HG03565 (cell line): ENCODE measurements around the gene GRID1.

ENCODE experiments used
- ATAC-seq: cut with Tn5 transposase; IDR thresholded peaks from one replicate; pipeline ENCODE4 v1.9.1; 2021; ENCODE audit warnings: mild to moderate bottlenecking, moderate library complexity; ENCODE audit not compliant: unreplicated experiment

Gene GRID1

DNA sequence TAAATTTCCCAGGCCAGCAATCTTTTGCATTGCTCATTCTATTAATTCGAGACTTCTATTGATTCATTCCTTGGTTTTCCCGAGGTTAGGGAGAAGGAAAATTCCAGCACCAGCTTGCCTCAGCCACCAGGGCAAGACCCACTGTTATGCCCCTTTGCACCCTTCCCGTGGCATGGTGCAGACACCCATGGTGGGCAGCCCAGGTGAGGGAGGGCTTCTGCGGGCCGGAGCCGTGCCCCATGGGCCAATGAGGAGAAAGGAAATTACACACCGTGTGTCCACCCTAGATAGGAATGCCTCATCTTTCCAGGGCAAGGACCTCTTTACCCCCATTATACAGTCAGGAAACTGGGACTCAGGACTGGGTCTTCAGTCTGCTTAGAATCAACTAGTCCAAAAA lies 4.5 kb upstream of the GRID1 start:
- ATAC-seq, result no peak

DNA sequence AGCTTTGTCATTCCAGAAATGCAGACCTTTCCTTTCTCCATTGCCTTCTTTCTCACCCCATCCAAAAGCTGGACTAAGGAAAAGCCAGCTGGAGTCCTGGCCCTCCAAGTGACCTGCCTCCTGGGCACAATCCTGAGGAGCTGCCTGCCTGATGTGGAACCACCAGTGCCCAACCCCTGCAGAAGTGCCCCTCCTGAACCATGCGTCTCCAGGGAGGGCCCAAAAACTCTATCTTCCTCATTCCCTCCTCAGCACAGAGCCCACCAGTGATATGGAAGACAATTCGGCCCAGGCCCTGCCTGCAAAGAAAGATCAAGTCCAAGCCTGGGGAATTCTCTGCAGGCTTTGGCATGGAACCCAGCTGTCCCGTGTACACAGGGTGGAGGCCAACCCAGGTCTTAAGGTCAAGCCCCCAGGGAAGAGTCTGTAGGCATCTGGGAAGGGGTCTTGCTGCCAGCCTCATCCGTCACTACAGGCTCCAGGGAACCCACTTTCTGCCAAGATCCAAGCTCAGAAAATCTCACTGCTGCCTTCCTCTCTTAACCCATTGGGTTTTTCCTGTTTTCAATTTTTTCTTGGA lies 3.5 kb upstream of the GRID1 start:
- ATAC-seq, result no peak

DNA sequence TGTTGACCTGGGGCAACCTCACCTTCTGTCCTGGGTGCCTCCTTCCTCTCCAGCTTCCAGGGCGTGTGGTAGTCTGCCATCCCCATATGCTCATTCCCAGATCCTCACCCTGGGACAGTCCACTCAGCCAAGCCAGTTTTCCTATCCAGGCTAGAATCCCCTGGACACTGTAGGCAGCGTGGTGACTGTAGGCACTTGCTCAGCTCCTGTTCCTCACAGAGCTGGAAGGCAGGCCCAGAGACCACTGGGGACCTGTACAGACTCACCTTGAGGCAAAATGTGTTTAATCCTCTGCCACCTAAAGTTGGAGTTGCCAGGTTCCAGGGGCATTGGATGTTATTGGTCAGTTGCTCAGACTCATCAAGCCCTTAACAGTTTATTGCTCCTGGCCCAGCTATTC lies 2.4 kb upstream of the GRID1 start:
- no peak for ATAC-seq

DNA sequence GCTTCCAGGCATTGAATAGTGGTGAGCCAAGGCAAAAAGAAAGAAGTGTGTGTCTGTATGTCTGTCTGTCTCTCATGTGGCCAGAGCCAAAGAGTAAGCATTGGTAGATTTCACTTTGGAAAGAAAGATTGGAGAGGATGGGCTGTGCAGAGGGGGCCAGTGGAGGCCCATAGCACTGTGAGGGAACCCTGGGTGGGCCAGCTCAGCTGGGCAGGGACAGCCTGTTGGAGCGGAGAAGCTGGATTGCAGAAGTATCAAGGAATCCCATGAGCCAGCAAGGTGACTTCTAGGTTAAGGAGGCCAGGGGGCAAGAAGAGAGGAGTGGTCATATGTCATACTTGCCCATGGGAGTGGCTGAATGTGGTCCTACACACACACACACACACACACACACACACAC lies 1.5 kb upstream of the GRID1 start:
- no peak for ATAC-seq

DNA sequence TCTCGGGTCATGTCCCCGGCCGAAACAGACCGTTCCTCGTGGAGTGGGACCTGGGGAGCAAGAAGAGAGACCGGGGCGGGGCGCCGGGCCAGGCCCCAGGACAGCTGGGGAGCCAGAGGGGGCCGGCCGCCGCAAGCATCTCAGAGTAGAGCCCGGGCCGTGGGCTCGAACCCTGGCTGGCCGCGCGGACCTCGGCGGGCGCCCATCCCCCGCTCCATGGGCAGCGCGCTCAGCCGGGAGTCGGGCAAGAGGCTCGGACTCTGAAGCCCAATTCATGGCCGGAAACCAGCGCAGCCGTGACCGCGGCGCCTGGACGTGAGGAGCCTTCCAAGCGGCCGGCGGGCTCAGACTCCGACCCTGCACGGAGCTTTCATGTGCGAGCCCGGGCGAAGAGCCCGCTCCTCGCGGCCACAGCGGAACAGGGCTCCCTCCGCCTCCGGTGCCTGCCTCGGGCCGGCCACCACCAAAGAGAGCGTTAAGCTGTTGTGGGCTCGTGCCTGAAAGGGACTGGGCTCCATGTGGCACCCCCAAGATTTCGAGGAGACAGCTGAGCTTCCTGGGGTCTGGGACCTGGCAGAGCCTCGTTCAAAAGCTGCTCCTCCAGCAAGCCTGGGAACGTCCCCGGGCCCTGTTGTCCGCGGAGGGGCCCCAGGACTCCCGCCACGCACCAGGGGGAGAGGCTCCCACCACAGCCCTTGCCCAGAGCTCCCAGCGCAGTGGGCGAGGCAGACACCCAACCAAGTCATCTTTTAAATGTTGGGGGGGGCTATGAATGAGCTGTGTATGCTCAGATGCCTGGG lies 757 bp upstream of the GRID1 start:
- ATAC-seq, result no peak

DNA sequence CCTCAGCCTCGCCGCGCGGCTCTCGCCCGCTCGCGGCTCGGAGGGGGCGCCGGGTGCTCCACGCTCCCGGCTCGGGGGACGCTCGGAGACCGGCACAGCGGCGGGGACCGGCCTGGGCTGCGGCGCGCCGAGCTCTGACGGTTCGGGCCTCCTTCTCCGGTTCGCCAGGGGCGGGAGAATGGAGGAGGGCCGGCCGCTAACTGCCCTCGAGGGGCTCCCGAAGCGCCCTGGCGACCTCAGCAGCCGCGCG lies 232 bp upstream of the GRID1 start:
- no peak for ATAC-seq

DNA sequence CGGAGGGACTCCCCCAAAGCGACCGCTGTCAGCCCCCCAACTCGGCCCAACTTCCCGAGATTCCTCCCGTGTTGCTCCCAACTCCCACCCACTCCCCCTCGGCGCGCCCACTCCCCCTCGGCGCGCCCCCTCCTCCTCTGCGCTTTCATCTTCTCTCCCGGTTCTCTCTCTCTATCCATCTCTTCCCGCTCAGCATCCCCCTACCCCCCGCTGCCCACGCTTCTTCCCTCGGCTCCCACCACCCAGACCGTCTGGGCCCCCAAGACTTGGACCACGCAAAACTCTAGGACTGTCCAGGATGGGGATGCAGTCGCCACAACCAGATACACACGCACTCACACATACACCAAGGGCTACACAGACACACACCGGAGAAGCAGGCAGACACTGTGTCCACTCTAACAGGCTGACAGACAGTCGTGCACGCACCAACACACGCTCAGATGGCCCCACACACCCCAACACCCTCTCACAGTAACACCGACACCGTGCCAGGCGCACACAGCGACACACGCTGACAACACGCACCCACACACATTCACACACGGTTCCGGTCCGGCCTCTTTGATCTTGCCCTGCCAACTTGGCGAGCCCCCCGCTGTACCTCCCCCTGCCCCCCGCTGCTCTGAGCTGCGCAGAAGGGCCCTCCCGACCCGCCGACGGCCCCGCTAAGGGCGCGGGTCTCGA lies 1.1 kb downstream of the GRID1 start:
- ATAC-seq, result no peak

DNA sequence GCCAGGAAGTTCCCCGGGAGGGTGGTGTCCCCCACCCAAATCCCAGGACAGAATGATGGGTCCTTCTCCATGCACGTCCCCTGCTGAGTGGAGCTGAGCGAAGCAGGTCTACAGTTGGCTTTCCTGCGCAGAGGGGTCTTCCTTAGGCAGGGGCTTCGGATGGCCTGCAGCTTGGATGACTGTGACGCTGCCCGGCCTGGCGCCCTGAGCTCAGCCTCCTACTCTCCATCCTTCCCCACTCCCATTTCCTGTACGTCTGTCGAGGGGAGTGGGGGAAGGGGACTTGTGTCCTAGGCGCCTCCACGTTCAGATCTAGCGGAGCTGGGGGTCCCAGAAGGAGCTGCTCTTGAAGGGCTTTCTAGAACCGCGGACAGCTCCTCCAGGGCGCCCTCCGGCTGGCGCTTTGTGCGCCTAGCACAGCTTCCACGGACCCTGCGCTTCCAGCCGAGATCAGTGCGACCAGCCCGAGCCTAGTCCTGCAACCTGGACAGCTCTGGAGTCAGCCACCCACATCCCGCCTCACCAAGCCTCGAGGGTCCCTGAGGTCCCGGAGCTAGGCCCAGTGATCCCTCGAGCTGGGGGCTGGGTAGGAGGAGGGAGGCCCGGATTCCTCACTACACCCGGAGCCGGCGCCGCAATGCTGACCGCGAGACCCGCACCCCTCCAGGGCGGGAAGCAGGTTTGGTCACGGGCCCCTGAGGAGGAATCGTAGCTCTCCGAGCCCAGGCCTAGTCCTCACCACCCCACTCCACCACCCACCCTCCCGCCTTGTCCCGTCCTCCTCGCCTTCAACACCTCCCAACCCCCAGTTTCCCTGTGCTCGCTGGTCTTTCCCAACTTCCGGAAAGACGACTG lies 1.9 kb downstream of the GRID1 start:
- ATAC-seq, result no peak

DNA sequence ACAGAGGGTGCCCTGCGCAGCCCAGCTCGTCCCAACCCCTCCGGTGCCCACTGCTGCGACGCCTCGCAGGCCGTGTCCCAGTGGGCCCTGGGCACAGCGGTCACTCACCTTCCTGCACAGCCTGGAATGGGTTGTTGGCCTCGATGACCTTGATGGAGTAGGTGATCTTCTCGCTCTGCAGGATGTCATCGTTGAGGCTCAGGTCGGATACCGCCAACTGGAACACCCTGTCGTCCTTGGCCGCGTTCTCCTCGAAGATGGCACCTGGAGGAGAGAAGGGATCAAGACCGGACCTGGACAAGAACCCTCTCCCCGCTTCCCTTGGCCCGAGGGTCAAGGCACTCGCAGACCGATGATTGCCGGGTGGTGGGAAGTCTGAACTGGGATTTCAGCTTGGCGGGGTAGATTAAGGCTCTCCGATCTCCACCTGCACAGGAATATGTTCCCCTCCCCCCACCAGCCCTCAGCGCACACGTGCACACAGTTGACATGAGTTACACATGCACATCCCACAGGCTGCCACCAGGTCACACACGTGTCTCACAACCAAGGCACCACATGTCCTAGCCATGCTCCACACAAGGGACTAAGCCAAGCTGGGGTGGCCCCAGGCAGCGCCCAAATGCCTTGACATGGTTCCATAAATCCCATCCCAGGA lies 2.6 kb downstream of the GRID1 start:
- ATAC-seq, result no peak

DNA sequence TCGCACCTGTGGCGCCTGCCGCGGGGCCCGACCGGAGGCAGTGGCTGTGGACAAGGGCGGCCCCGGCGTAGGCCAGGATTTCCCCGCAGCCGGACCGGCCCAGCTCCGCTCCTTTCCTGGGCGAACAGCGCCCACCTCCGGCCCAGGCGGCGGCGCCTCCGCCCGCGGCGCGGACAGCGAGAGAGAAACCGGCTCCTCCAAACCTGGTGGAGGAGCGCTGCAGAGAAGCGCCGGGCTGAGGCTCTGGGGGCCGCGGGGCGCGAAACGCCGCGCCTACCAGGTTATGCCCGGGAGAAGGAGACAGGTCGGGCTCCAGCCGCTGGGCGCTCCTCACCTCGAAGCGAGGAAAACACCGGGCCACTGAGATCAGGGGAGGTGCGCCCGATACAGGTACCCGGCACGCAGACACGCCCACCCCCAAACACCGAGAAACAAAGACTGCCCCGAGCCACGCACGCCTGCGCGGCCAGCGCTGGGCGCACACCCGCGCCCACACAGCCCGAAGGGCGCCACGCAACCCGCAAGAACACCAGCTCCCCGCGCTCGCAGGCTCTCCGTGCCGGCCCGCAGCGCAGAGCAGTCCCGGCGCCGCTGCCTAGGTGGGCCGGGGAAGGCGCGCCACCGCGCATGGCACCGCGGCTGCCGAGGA lies 3.3 kb downstream of the GRID1 start:
- no peak for ATAC-seq

DNA sequence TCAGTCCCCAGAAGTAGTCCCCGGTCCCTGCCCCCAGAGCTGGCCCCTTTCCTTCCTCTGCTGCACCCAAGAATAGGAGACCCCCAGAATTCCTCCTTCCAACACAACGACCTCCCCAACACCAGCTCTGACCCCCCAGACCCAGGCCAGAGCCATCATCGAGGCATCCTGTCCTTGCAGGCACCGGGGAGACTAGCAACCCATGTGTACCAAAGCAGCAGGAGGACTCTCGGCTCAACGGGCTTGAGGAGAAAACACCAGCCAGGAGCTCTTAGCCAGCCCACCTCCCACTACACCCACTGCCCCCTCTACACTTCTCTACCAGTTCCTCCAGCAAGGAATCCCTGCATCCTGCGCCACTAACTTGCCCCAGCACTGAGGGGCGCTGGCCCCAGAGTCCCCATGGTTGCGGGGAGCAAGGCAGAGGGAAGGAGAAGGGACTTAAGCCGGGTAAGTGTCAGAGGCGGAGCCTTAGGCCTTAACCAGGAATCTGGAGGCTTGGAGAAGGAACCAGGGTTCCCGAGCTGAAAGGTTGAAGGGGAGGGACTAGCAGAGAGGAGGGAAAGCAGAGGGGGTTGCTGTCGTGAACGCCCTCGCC lies 3.9 kb downstream of the GRID1 start:
- no peak for ATAC-seq

DNA sequence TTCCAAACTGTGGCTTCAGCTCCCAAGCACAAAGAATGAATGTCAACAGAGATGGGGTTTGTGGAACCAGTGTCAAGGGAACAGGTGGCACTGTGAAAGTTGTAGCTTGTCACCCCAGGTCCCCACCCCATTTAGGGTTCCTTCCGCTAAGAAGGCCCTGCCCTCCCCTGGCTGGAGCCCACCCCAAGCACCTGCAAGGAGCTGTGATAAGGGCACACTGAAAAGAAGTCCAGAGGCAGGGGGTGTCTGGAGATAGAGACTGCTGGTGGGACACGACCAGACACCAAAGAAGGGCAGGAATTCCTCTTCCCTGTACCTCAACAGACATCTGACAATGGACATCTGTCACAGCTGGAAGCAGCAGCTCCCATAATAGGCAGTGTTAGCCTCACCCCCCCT lies 4.5 kb downstream of the GRID1 start:
- no peak for ATAC-seq

DNA sequence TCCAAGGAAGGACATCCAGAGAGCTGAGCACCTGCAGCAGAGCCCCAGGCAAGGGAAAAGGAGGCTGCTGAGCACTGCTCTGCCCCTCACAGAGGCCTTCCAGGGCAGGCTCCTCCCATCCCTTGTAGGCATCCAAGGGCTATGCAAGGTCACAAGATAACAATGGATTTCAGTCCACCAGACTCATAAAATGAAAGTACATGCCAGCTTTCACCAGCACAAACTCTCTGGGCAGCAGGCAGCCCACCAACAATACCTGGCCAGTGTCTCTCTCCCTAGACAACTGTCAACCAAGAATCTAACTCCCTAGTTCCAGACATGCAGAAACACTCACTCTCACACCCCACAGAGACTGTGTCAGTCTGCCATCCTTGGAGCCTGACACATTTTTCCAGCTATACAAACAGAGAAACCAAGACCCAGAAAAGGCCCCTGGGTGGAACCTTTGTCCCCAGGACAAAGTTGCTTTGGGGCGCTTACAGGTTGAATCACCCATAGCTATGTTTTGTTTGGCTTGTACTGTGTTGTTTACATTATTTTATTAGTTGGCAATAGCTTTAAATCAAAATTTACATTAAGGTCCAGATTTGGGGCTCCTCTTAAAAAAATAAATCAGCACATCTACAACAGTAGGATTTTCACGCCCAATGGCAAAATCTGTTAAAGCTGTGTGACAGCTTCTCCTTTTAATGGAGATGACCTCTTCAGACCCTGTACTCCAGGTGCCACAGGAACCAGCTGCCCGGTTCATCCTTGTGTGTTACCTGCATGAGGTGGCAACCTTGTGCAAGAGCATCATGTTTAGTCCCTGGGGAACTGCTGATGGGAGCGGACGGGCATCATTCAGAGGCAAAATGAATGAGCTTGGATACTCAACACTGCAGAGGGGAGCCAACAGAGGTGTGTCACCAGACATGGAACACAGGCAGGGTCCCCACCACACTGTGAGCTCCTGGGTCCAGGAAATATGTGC lies 5.2 kb downstream of the GRID1 start:
- no peak for ATAC-seq

DNA sequence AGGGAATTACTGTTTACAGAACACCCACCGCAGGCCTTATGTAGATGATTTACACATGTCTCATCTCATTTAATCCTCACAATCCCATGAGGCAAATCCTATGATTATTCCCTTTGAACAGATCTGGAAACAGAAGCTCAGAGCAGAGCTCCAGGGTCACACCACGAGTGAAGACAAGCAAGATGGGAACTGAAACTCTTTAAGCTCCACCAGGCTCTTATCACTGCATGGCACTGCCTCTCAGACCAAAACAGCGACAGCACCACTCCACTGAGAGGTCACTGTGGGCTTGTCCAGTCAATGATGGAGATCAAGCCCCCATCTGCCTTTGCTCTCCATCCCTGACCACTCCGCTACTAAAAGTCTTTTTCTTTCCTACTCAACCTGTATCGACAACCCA lies 5.9 kb downstream of the GRID1 start:
- ATAC-seq, result no peak

DNA sequence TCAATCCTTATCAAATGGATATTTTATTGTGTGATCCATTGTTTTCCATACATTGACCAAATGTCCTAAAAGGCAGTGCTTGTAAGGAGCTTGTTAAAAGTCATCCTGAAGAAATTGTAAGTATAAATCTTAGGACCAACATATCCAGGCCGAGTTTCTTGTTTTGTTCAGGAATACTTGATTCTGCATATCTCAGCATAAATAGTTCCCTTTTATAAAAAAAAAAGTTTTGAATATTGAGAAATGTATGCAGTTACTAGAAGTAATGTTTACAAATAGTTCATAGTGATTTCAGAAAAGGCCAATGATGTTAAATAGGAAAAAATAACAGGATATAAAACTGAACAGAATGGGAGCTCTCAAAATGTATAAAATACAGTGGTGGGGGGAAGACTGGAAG lies 6.6 kb downstream of the GRID1 start:
- ATAC-seq, result no peak

DNA sequence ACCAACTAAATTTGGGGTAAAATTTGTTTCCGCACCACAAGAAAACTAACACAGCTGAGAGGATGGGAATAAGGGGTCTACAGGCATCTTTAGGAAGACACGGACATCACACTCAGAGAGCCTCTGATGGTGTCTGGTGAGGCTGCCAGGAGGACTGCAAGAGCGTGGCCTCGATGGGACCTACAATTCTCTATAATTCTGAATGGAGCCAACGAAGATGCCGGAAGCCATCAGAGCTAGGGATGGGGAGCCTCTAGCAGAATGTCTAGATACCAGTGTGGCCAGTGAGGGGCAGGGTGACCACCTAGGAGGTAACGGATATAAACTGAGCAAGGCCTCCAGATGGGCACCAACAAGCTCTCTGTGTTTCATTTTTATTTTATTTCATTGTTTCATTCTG lies 7.5 kb downstream of the GRID1 start:
- no peak for ATAC-seq

DNA sequence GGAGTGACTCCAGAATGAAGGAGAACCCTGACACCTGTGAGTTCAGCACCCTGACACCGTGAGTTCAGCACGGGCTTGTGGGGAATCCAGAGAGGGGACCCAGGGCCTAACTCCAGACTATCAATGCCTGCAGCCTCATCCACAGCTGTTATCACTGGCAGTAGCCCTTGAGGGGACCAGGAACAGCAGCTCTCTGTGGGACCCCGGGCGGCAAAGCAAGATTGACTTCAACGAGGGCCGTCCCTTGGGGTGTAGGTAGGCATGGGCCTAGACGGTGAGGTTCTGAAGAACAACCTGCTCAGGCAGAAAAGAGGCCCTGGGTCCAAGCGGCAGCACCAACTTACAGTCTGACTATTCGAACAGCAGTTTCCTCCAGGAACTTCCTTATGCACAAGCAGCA lies 8.9 kb downstream of the GRID1 start:
- ATAC-seq, result no peak

DNA sequence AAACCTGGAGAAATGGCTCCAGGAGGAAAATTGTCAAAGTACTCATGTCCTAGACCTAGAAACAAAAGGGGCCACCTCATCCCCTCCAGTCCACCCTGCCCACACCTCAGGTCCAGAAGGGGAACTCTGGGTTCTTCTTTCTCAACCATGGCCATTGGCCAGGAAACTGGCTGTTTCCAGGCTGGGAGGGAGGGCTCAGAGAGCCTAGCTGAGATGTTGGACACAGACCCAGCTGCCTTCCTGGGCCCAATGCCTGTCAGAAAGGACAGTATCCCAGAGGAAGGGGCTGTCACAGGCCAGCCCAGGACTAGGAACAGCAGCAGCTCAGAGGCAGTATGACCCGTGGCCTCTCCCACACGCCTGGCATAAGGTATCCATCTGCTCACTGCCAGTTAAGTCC lies 9.6 kb downstream of the GRID1 start:
- ATAC-seq, result no peak

DNA sequence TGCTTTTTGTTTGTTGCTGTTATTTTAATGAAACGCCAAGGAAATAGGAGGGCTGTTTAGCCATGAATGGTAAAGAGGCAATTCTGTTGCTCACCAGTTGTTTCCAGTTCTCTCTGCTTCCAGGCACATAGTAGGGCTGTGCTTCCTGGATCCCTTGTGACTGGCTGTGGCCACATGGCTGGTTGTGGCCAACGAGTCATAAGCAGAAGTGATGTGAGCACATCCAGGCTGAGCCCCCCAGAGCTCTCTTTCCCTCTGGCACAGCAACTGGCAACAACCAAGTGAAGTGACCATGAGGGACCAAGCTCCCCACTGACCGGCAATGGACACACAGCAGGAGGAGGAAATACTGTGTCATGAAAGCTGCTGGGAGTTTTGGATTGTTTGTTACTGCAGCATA lies 10.3 kb downstream of the GRID1 start:
- ATAC-seq, result no peak
